Activated T-cell treated with anti-CD3 and anti-CD28 coated beads, Interleukin-2, amount 50 U/mL, for 4 hours (primary cell): ENCODE measurements around the gene PCSK5. TPM values are rescaled to one million over a fixed set of nuclear protein-coding genes. Genes with fewer than 3 reads are reported as not detected.

ENCODE experiments used
- ATAC-seq, 2 donors: fragments of 200-7000 bp; cut with Tn5 transposase; one replicate each; pipeline ENCODE4 v1.10.0; 2021
- DNase-seq: peaks from one replicate; pipeline ENCODE4 v3.0.0-alpha.2; 2020
- H3K27me3 Mint-ChIP-seq: one replicate; pipeline ENCODE4 v1.8.0; 2021; ENCODE audit warnings: low read depth, mixed read lengths
- H3K36me3 Mint-ChIP-seq: one replicate; pipeline ENCODE4 v1.8.0; 2022; ENCODE audit warnings: mixed read lengths; ENCODE audit not compliant: insufficient read depth
- H3K4me1 Mint-ChIP-seq: one replicate; pipeline ENCODE4 v1.8.0; 2021; ENCODE audit warnings: low read depth, mixed read lengths
- H3K4me3 Mint-ChIP-seq: one replicate; pipeline ENCODE4 v1.8.0; 2021; ENCODE audit warnings: mild to moderate bottlenecking, moderate library complexity, mixed read lengths
- H3K9me3 Mint-ChIP-seq: one replicate; pipeline ENCODE4 v1.8.0; 2021; ENCODE audit warnings: mixed read lengths
- total RNA-seq, 3 donors: library from RNA; stranded (reverse); gene quantifications; one replicate each; pipeline ENCODE4 v1.2.1, GENCODE V29; 2021

PCSK5 gene
- total RNA-seq, 3 donors from 2014 or later = 1.0 to 1.7 (median 1.6) TPM

GRCh38 chr9:76092572-76092971 is 202.1 kb downstream of the PCSK5 start:
- no peak for DNase-seq
- H3K27me3 Mint-ChIP-seq = no peaks in the 10 kb centered on the region
- no peak for ATAC-seq
- peaks cover 10% of the 10 kb centered on the region for H3K36me3 Mint-ChIP-seq
- no peaks in the 10 kb centered on the region for H3K9me3 Mint-ChIP-seq
- H3K4me1 Mint-ChIP-seq = no peaks in the 10 kb centered on the region
- H3K4me3 Mint-ChIP-seq = no peak overlapping the region

GRCh38 chr9:76095585-76095984 is 205.1 kb downstream of the PCSK5 start:
- Mint-ChIP-seq H3K9me3 (no peaks in the 10 kb centered on the region), H3K36me3 (peaks cover 14% of the 10 kb centered on the region)
- no peak for ATAC-seq

GRCh38 chr9:76099516-76099915 is 209.0 kb downstream of the PCSK5 start:
- Mint-ChIP-seq H3K4me3 (no peak overlapping the region), H3K27me3 (no peaks in the 10 kb centered on the region), H3K36me3 (peaks cover 33% of the 10 kb centered on the region), H3K4me1 (peaks cover 6% of the 10 kb centered on the region), H3K9me3 (no peaks in the 10 kb centered on the region)
- DNase-seq (no peak), ATAC-seq (no peak)

More at GRCh38 chr9:76095585-76095984, 205.1 kb downstream of the PCSK5 start:
- DNase-seq = no peak
- Mint-ChIP-seq H3K4me3 (no peak overlapping the region), H3K4me1 (peaks cover 2% of the 10 kb centered on the region), H3K27me3 (no peaks in the 10 kb centered on the region)

- H3K27me3 Mint-ChIP-seq = no peaks in the 10 kb centered on the region
- H3K9me3 Mint-ChIP-seq = no peaks in the 10 kb centered on the region
- DNase-seq (no peak), ATAC-seq (no peak)
- peaks cover 6% of the 10 kb centered on the region for H3K4me1 Mint-ChIP-seq
- no peak overlapping the region for H3K4me3 Mint-ChIP-seq
- peaks cover 31% of the 10 kb centered on the region for H3K36me3 Mint-ChIP-seq
Observed at GRCh38 chr9:76101075-76101474, 210.6 kb downstream of the PCSK5 start.

- H3K27me3 Mint-ChIP-seq = no peaks in the 10 kb centered on the region
- H3K36me3 Mint-ChIP-seq = peaks cover 31% of the 10 kb centered on the region
- H3K9me3 Mint-ChIP-seq = no peaks in the 10 kb centered on the region
- H3K4me3 Mint-ChIP-seq = no peak overlapping the region
- peaks cover 6% of the 10 kb centered on the region for H3K4me1 Mint-ChIP-seq
- DNase-seq = no peak
- no peak for ATAC-seq
Observed at GRCh38 chr9:76101491-76101890, 211.0 kb downstream of the PCSK5 start.

- Mint-ChIP-seq H3K4me3 (no peak overlapping the region), H3K4me1 (peaks cover 6% of the 10 kb centered on the region), H3K36me3 (peaks cover 31% of the 10 kb centered on the region), H3K9me3 (no peaks in the 10 kb centered on the region), H3K27me3 (no peaks in the 10 kb centered on the region)
- ATAC-seq (no peak), DNase-seq (no peak)
Observed at GRCh38 chr9:76101947-76102346, 211.5 kb downstream of the PCSK5 start.

GRCh38 chr9:76103531-76104315 is 213.2 kb downstream of the PCSK5 start:
- no peaks in the 10 kb centered on the region for H3K9me3 Mint-ChIP-seq
- H3K4me3 Mint-ChIP-seq = no peak overlapping the region
- H3K36me3 Mint-ChIP-seq = peaks cover 29% of the 10 kb centered on the region
- H3K4me1 Mint-ChIP-seq = peaks cover 6% of the 10 kb centered on the region
- H3K27me3 Mint-ChIP-seq = no peaks in the 10 kb centered on the region
- ATAC-seq (no peak), DNase-seq (no peak)

GRCh38 chr9:76107482-76107881 is 217.0 kb downstream of the PCSK5 start:
- Mint-ChIP-seq H3K9me3 (no peaks in the 10 kb centered on the region), H3K4me3 (no peak overlapping the region), H3K4me1 (no peaks in the 10 kb centered on the region), H3K36me3 (peaks cover 19% of the 10 kb centered on the region), H3K27me3 (no peaks in the 10 kb centered on the region)
- no peak for DNase-seq
- ATAC-seq = no peak

GRCh38 chr9:76109953-76110352 is 219.5 kb downstream of the PCSK5 start:
- no peak for ATAC-seq
- H3K4me3 Mint-ChIP-seq = no peak overlapping the region

GRCh38 chr9:76112151-76112550 is 221.7 kb downstream of the PCSK5 start:
- Mint-ChIP-seq H3K27me3 (no peaks in the 10 kb centered on the region), H3K4me1 (no peaks in the 10 kb centered on the region), H3K9me3 (no peaks in the 10 kb centered on the region), H3K36me3 (no peaks in the 10 kb centered on the region), H3K4me3 (no peak overlapping the region)
- DNase-seq (no peak), ATAC-seq (no peak)

More at GRCh38 chr9:76109953-76110352, 219.5 kb downstream of the PCSK5 start:
- no peaks in the 10 kb centered on the region for H3K4me1 Mint-ChIP-seq
- DNase-seq = no peak
- no peaks in the 10 kb centered on the region for H3K9me3 Mint-ChIP-seq
- no peaks in the 10 kb centered on the region for H3K36me3 Mint-ChIP-seq
- no peaks in the 10 kb centered on the region for H3K27me3 Mint-ChIP-seq

GRCh38 chr9:76114144-76114543 is 223.7 kb downstream of the PCSK5 start:
- no peak for ATAC-seq
- Mint-ChIP-seq H3K4me3 (no peak overlapping the region), H3K27me3 (no peaks in the 10 kb centered on the region), H3K36me3 (no peaks in the 10 kb centered on the region), H3K4me1 (no peaks in the 10 kb centered on the region), H3K9me3 (no peaks in the 10 kb centered on the region)
- DNase-seq = no peak

GRCh38 chr9:76115396-76115795 is 224.9 kb downstream of the PCSK5 start:
- H3K27me3 Mint-ChIP-seq = no peaks in the 10 kb centered on the region
- H3K4me3 Mint-ChIP-seq = no peak overlapping the region
- H3K4me1 Mint-ChIP-seq = no peaks in the 10 kb centered on the region
- no peaks in the 10 kb centered on the region for H3K9me3 Mint-ChIP-seq
- DNase-seq (no peak), ATAC-seq (no peak)
- H3K36me3 Mint-ChIP-seq = no peaks in the 10 kb centered on the region

GRCh38 chr9:76115982-76116646 is 225.6 kb downstream of the PCSK5 start:
- no peaks in the 10 kb centered on the region for H3K27me3 Mint-ChIP-seq
- no peaks in the 10 kb centered on the region for H3K4me1 Mint-ChIP-seq
- DNase-seq (no peak), ATAC-seq (peak; percentile 65)
- no peaks in the 10 kb centered on the region for H3K9me3 Mint-ChIP-seq
- no peaks in the 10 kb centered on the region for H3K36me3 Mint-ChIP-seq
- H3K4me3 Mint-ChIP-seq = no peak overlapping the region

GRCh38 chr9:76116913-76117312 is 226.4 kb downstream of the PCSK5 start:
- ATAC-seq (no peak), DNase-seq (no peak)
- Mint-ChIP-seq H3K4me3 (no peak overlapping the region), H3K27me3 (no peaks in the 10 kb centered on the region), H3K4me1 (no peaks in the 10 kb centered on the region), H3K36me3 (no peaks in the 10 kb centered on the region), H3K9me3 (no peaks in the 10 kb centered on the region)

- no peak overlapping the region for H3K4me3 Mint-ChIP-seq
- no peaks in the 10 kb centered on the region for H3K9me3 Mint-ChIP-seq
- no peaks in the 10 kb centered on the region for H3K27me3 Mint-ChIP-seq
- H3K36me3 Mint-ChIP-seq = peaks cover 10% of the 10 kb centered on the region
- no peaks in the 10 kb centered on the region for H3K4me1 Mint-ChIP-seq
- ATAC-seq = no peak
- DNase-seq = no peak
Observed at GRCh38 chr9:76127637-76128036, 237.2 kb downstream of the PCSK5 start.
